ENCODE data around the gene DOCK3.

- TF ChIP-seq CTCF (conservative IDR thresholded peaks at IDR 0.05 in 1 of 2, IDR thresholded peaks at IDR 0.05 in 1 of 2; ENCODE audit: extremely low read depth in 1 of 2, insufficient read depth in 1 of 2, low read depth in 1 of 2, low read length in 2 of 2) (no peak), EZH2 (IDR thresholded peaks at IDR 0.05; ENCODE audit: borderline replicate concordance, low read length) (no peak)
These were observed 700.8 kb downstream of the DOCK3 start for GRCh38 chr3:51375571-51375970.

Data from mammary epithelial cell (primary cell).